HL-60 (cell line): ENCODE measurements around the gene PRRG2.

ENCODE experiments used
- DNase-seq, 2 experiments: peaks; one replicate each; pipeline ENCODE4 v3.0.0-alpha.2; 2010 to 2020; ENCODE audit warnings: low read depth in 1 of 2, low spot score in 1 of 2
- H3K27ac ChIP-seq: fragments of 250-450 bp; sonication (Bioruptor Pico); replicated peaks from 2 replicates; pipeline ENCODE4 v1.5.1; 2020; ENCODE audit warnings: mild to moderate bottlenecking, moderate library complexity
- H3K27me3 ChIP-seq: fragments of 250-450 bp; sonication (Bioruptor Pico); 2 replicates; pipeline ENCODE4 v1.5.1; 2021; ENCODE audit warnings: mild to moderate bottlenecking, moderate library complexity; ENCODE audit not compliant: insufficient read depth, poor library complexity, severe bottlenecking
- H3K4me3 ChIP-seq: replicated peaks from 2 replicates; pipeline ENCODE4 v1.5.1; 2011; ENCODE audit warnings: mild to moderate bottlenecking, control low read depth, low read length; ENCODE audit not compliant: insufficient read depth
- GABPA ChIP-seq: IDR thresholded peaks from 2 replicates; pipeline ENCODE4 v1.6.1; 2012; ENCODE audit warnings: low read depth
- POLR2AphosphoS5 ChIP-seq: IDR thresholded peaks from 2 replicates; pipeline ENCODE4 v1.6.1; 2012; ENCODE audit warnings: low read depth
- SPI1 ChIP-seq: IDR thresholded peaks from 2 replicates; pipeline ENCODE4 v1.6.1; 2012; ENCODE audit warnings: low read depth, mild to moderate bottlenecking, borderline replicate concordance
- long read RNA-seq: library from polyadenylated mRNA; unstranded; transcript quantifications from one replicate; pipeline ENCODE4 v2.0.0, GENCODE V29; 2020
- TF ChIP-seq, protein P1 (sequence below): IDR thresholded peaks from one replicate; pipeline ENCODE4 v1.5.1; 2011; ENCODE audit warnings: low read length, control low read depth, inconsistent platforms; ENCODE audit not compliant: insufficient read depth
- TF ChIP-seq, protein P2 (sequence below): IDR thresholded peaks from 2 replicates; pipeline ENCODE4 v1.6.1; 2012; ENCODE audit warnings: low read depth; ENCODE audit not compliant: insufficient replicate concordance

PRRG2 gene
- long read RNA-seq, partial matches to known transcripts = 2 of 2 reads
- long read RNA-seq, other reads (novel, unspliced or antisense) = 0 of 2 reads

DNA sequence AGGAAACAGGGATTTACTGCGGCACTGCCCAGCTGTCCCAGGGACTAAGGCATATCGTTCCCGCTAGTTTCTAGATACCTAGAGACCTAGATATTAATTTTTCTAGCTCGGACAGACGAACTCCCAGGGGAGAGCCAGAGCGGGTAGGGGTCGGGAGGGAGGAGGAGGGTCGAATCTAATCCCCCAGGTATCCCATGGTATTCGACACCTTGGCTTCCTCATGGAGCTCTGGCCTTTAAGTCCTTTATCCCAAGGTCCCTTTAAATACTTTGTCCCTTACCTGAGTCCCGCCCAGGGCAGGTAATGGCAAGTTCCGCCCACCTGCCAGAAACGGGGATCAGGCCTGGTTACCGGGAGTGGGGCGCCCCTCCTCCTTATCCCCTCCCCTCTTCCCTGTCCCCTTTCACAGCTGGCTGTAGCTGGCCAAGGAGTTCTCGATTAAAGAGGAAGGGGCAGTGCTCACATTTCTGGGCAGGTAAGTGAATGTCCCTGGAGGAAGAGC is at the start of gene PRRG2:
TSS of gene PRRG2 (plus strand) at position 310 of the 502 bp plus-strand sequence. CDS start 1,904 bp downstream, outside the sequence.
- DNase-seq = no peak
- Histone ChIP-seq H3K4me3 (peak within 1 kb of the TSS; percentile 86), H3K27ac (peak within 1 kb of the TSS; percentile 74), H3K27me3 (no peaks in the 10 kb centered on the region)
- TF ChIP-seq GABPA = no peak
- TF ChIP-seq SPI1 = no peak
- TF ChIP-seq, protein P1, sequence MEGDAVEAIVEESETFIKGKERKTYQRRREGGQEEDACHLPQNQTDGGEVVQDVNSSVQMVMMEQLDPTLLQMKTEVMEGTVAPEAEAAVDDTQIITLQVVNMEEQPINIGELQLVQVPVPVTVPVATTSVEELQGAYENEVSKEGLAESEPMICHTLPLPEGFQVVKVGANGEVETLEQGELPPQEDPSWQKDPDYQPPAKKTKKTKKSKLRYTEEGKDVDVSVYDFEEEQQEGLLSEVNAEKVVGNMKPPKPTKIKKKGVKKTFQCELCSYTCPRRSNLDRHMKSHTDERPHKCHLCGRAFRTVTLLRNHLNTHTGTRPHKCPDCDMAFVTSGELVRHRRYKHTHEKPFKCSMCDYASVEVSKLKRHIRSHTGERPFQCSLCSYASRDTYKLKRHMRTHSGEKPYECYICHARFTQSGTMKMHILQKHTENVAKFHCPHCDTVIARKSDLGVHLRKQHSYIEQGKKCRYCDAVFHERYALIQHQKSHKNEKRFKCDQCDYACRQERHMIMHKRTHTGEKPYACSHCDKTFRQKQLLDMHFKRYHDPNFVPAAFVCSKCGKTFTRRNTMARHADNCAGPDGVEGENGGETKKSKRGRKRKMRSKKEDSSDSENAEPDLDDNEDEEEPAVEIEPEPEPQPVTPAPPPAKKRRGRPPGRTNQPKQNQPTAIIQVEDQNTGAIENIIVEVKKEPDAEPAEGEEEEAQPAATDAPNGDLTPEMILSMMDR = no peak
- no peak for TF ChIP-seq POLR2AphosphoS5
- TF ChIP-seq, protein P2, sequence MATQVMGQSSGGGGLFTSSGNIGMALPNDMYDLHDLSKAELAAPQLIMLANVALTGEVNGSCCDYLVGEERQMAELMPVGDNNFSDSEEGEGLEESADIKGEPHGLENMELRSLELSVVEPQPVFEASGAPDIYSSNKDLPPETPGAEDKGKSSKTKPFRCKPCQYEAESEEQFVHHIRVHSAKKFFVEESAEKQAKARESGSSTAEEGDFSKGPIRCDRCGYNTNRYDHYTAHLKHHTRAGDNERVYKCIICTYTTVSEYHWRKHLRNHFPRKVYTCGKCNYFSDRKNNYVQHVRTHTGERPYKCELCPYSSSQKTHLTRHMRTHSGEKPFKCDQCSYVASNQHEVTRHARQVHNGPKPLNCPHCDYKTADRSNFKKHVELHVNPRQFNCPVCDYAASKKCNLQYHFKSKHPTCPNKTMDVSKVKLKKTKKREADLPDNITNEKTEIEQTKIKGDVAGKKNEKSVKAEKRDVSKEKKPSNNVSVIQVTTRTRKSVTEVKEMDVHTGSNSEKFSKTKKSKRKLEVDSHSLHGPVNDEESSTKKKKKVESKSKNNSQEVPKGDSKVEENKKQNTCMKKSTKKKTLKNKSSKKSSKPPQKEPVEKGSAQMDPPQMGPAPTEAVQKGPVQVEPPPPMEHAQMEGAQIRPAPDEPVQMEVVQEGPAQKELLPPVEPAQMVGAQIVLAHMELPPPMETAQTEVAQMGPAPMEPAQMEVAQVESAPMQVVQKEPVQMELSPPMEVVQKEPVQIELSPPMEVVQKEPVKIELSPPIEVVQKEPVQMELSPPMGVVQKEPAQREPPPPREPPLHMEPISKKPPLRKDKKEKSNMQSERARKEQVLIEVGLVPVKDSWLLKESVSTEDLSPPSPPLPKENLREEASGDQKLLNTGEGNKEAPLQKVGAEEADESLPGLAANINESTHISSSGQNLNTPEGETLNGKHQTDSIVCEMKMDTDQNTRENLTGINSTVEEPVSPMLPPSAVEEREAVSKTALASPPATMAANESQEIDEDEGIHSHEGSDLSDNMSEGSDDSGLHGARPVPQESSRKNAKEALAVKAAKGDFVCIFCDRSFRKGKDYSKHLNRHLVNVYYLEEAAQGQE = no peak

DNA sequence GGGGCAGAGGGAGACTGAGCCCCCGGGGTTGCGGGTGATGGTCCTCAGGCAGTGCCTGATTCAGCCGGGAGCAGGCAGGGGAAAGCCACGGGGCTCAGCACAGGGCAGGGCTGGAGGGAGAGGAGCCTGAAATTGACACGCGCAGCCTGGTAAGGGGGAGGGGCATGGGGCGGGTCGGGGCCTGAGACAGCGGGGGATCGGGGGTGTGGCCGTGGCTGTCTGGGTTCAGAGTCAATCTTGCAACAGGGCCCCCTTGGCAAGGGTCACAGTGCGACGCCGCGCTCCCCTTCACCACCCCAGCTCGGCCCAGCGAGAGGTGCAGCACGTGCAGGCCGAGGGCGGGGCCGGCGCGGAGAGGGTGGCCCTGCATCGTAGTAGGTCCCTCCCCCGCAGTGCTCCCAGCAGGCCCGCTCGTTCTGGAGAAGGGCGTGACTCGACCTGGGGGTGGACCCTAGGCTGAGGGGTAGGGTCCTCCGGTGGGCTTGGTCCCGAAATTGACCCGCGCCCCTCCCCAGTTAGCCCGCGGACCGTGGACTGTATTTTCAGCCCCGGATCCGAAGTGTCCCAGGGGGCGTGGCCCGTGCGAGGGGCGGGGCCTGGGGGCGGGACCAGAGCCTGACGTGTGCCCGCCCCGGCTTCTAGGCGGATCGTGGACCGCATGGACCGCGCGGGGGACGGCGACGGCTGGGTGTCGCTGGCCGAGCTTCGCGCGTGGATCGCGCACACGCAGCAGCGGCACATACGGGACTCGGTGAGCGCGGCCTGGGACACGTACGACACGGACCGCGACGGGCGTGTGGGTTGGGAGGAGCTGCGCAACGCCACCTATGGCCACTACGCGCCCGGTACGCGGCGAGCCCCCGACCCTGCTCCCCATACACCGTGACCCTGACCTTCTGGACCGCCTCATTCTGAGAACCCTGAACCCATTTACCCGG is 47.3 kb upstream of the PRRG2 start:
- Histone ChIP-seq H3K27ac (no peak overlapping the region), H3K4me3 (peak overlapping the region; percentile 66)

More for the DNA sequence above, 47.3 kb upstream of the PRRG2 start:
- DNase-seq = peak; percentile 69 to 71
- H3K27me3 ChIP-seq = no peaks in the 10 kb centered on the region
- TF ChIP-seq SPI1 (no peak), GABPA (no peak), POLR2AphosphoS5 (no peak)
- TF ChIP-seq, protein P1 = no peak
- TF ChIP-seq, protein P2 = no peak
